A549 (cell line): ENCODE measurements around the gene FANCI. TPM values are rescaled to one million over a fixed set of nuclear protein-coding genes. Genes with fewer than 3 reads are reported as not detected.

Experiments used
- ATAC-seq, 2 experiments: fragments of 200-7000 bp in 1 of 2; fragments of >200 bp in 1 of 2; cut with Nextera tagmentation in 1 of 2; cut with Tn5 transposase in 1 of 2; 3 replicates each; pipeline versions ENCODE4 v1.8.0 to v1.9.1; 2018 to 2020; ENCODE audit warnings: mild to moderate bottlenecking in 1 of 2, moderate library complexity in 1 of 2
- CTCF ChIA-PET: fragments of 300-600 bp; sonication (Branson Sonifier 250); formaldehyde crosslinking; extraction: SDS; loops from one replicate; lab custom pipeline; 2021; ENCODE audit warnings: antibody characterized with exemption, inconsistent platforms; lab: Yijun Ruan, JAX
- POLR2A ChIA-PET: fragments of 350-600 bp; formaldehyde crosslinking; extraction: SDS; loops from one replicate; lab custom pipeline; 2021; ENCODE audit warnings: antibody characterized with exemption, inconsistent platforms; lab: Yijun Ruan, JAX
- DNase-seq, 2 experiments: peaks; one replicate each; pipeline versions ENCODE4 v3.0.0 to v3.0.0-alpha.2; 2011 to 2016; ENCODE audit warnings: low read depth in 1 of 2, low spot score in 1 of 2
- FAIRE-seq: peaks from 2 replicates; lab custom pipeline; 2011; peaks lifted over from hg19 to GRCh38; lab: Jason Lieb, UNC
- H3K27ac ChIP-seq, 2 experiments: fragments of >200 bp; sonication (Bioruptor Twin); formaldehyde crosslinking; 3 replicates each; pipeline ENCODE4 v1.5.1; 2016 to 2017
- H3K4me1 ChIP-seq: fragments of >200 bp; sonication (Bioruptor Twin); formaldehyde crosslinking; 3 replicates; pipeline ENCODE4 v1.6.1; 2016
- H3K4me2 ChIP-seq: fragments of >200 bp; sonication (Bioruptor Twin); formaldehyde crosslinking; 3 replicates; pipeline ENCODE4 v1.6.1; 2016
- H3K4me3 ChIP-seq: fragments of >200 bp; sonication (Bioruptor Twin); formaldehyde crosslinking; 3 replicates; pipeline ENCODE4 v1.5.1; 2016
- H3K9me3 ChIP-seq: fragments of >200 bp; sonication (Bioruptor Twin); formaldehyde crosslinking; 3 replicates; pipeline ENCODE4 v1.6.1; 2016
- CBX2 ChIP-seq: fragments of 200-600 bp; sonication (generic); IDR thresholded peaks from 2 replicates; pipeline ENCODE4 v1.6.1; 2016; ENCODE audit warnings: low read depth, mild to moderate bottlenecking, borderline replicate concordance
- CBX8 ChIP-seq: fragments of 200-600 bp; sonication (generic); IDR thresholded peaks from 2 replicates; pipeline ENCODE4 v1.6.1; 2016
- CHD4 ChIP-seq: fragments of 200-600 bp; sonication (generic); IDR thresholded peaks from 2 replicates; pipeline ENCODE4 v1.6.1; 2016; ENCODE audit warnings: antibody characterized with exemption, mild to moderate bottlenecking, borderline replicate concordance
- EHMT2 ChIP-seq: fragments of 200-600 bp; sonication (generic); IDR thresholded peaks from 2 replicates; pipeline ENCODE4 v1.6.1; 2016; ENCODE audit warnings: antibody characterized with exemption, low read depth, mild to moderate bottlenecking, moderate library complexity
- HDAC2 ChIP-seq: fragments of 200-600 bp; sonication (generic); IDR thresholded peaks from 2 replicates; pipeline ENCODE4 v1.6.1; 2016
- HOXA7 ChIP-seq: fragments of 250-450 bp; sonication (Bioruptor Pico); IDR thresholded peaks from 2 replicates; pipeline ENCODE4 v1.5.0; 2020; ENCODE audit warnings: mild to moderate bottlenecking, moderate library complexity
- HOXB13 ChIP-seq: fragments of 250-450 bp; sonication (Bioruptor Pico); IDR thresholded peaks from 2 replicates; pipeline ENCODE4 v1.5.0; 2020; ENCODE audit warnings: low read depth, mild to moderate bottlenecking, moderate library complexity
- JUN ChIP-seq, 2 experiments: fragments of >200 bp; sonication (Bioruptor Twin); formaldehyde crosslinking; IDR thresholded peaks; 2 replicates in 1 of 2; 3 replicates in 1 of 2; pipeline ENCODE4 v1.6.1; 2016 to 2017
- JUNB ChIP-seq: fragments of >200 bp; sonication (Bioruptor Twin); formaldehyde crosslinking; IDR thresholded peaks from 2 replicates; pipeline ENCODE4 v1.6.1; 2016
- KDM1A ChIP-seq: fragments of 200-600 bp; sonication (generic); IDR thresholded peaks from 2 replicates; pipeline ENCODE4 v1.6.1; 2016; ENCODE audit warnings: low read depth, mild to moderate bottlenecking
- MAX ChIP-seq: IDR thresholded peaks from 2 replicates; pipeline ENCODE4 v1.6.1; 2012
- MYC ChIP-seq: IDR thresholded peaks from 2 replicates; pipeline ENCODE4 v1.6.1; 2012; ENCODE audit warnings: mild to moderate bottlenecking, inconsistent platforms, low read length, improper control_type of control experiment, borderline replicate concordance
- NFE2L2 ChIP-seq: fragments of 150-350 bp; conservative IDR thresholded peaks from 2 replicates; pipeline ENCODE4 v1.6.1; 2014; ENCODE audit warnings: low read length
- POLR2AphosphoS2 ChIP-seq: conservative IDR thresholded peaks from 2 replicates; pipeline ENCODE4 v1.6.1; 2012; ENCODE audit warnings: low read length, improper control_type of control experiment, inconsistent platforms
- REST ChIP-seq: fragments of 200-600 bp; sonication (generic); IDR thresholded peaks from 2 replicates; pipeline ENCODE4 v1.6.1; 2016; ENCODE audit warnings: antibody characterized with exemption, mild to moderate bottlenecking, moderate library complexity
- SMC3 ChIP-seq: fragments of >200 bp; sonication (Bioruptor Twin); formaldehyde crosslinking; IDR thresholded peaks from 3 replicates; pipeline ENCODE4 v1.6.1; 2018; ENCODE audit warnings: inconsistent platforms
- SREBF2 ChIP-seq: fragments of 450-650 bp; IDR thresholded peaks from 2 replicates; pipeline ENCODE4 v1.6.1; 2014; ENCODE audit warnings: mild to moderate bottlenecking, moderate library complexity
- ZC3H11A ChIP-seq: fragments of 450-650 bp; IDR thresholded peaks from 2 replicates; pipeline ENCODE4 v1.6.1; 2014; ENCODE audit warnings: antibody characterized with exemption, mild to moderate bottlenecking
- ZFP36 ChIP-seq: fragments of 450-650 bp; IDR thresholded peaks from 2 replicates; pipeline ENCODE4 v1.6.1; 2014; ENCODE audit warnings: borderline replicate concordance; ENCODE audit not compliant: partially characterized antibody
- ZNF302 ChIP-seq: fragments of 250-450 bp; sonication (Bioruptor Pico); IDR thresholded peaks from 2 replicates; pipeline ENCODE4 v1.9.0; 2021; ENCODE audit warnings: inconsistent platforms, mild to moderate bottlenecking, moderate library complexity
- ZSCAN20 ChIP-seq: fragments of 250-450 bp; sonication (Bioruptor Pico); IDR thresholded peaks from 2 replicates; pipeline ENCODE4 v1.8.0; 2022; ENCODE audit warnings: mild to moderate bottlenecking, moderate library complexity
- WGBS: methylation state at CpG from one replicate; pipeline ENCODE4 v1.1.6; 2017; ENCODE audit errors: missing lambda C conversion rate; 5-methylcytosine and 5-hydroxymethylcytosine counted together
- polyA plus RNA-seq, 4 experiments: library from polyadenylated mRNA; depleted of rRNA in 3 of 4; stranded (reverse); fragments of >200 nt; fragmentation: RNase III in 1 of 4; extraction: RNeasy Plus Mini Kit Qiagen cat#74134 plus additional on column Dnase treatment in 1 of 4; gene quantifications; 2 replicates in 3 of 4; 3 replicates in 1 of 4; pipeline ENCODE4 v1.2.3, GENCODE V29; 2011 to 2017
- TF ChIP-seq, protein P1 (sequence below): fragments of >200 bp; sonication (Bioruptor Twin); formaldehyde crosslinking; IDR thresholded peaks from 3 replicates; pipeline ENCODE4 v1.5.1; 2016
- TF ChIP-seq, protein P2 (sequence below): IDR thresholded peaks from 2 replicates; pipeline ENCODE4 v1.6.1; 2012

FANCI gene
- polyA plus RNA-seq, 2 of the 4 experiments (the other 2 are of a cell fraction) = 101 to 123 TPM

DNA sequence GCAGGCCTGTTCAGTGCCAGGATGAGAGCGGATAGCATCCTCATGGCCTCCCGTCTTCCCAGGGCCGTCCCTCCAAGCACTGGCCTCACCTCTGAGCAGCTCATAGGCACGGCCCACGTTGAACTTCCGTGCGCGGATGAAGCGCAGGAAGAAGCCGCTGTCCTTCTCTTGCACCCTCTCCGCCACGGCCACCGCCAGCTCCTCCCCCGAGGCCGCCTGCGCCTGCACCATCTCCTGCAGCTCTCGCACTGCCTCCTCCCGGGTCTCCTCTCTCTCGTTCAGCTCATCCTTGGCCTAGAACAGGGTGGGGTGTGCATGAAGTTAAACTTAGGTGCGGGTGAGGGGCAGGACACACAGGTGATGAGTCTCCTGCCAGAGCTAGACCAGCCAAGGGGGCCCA is 26.7 kb upstream of the FANCI start:
- TF ChIP-seq EHMT2 (no peak), SREBF2 (no peak), JUNB (no peak), ZNF302 (CRISPR knock-in tag) (no peak), CBX8 (no peak), NFE2L2 (no peak), JUN (IDR thresholded peaks at IDR 0.05) (no peak), CBX2 (no peak), MYC (no peak), HOXB13 (no peak), SMC3 (no peak)
- TF ChIP-seq, protein P1, sequence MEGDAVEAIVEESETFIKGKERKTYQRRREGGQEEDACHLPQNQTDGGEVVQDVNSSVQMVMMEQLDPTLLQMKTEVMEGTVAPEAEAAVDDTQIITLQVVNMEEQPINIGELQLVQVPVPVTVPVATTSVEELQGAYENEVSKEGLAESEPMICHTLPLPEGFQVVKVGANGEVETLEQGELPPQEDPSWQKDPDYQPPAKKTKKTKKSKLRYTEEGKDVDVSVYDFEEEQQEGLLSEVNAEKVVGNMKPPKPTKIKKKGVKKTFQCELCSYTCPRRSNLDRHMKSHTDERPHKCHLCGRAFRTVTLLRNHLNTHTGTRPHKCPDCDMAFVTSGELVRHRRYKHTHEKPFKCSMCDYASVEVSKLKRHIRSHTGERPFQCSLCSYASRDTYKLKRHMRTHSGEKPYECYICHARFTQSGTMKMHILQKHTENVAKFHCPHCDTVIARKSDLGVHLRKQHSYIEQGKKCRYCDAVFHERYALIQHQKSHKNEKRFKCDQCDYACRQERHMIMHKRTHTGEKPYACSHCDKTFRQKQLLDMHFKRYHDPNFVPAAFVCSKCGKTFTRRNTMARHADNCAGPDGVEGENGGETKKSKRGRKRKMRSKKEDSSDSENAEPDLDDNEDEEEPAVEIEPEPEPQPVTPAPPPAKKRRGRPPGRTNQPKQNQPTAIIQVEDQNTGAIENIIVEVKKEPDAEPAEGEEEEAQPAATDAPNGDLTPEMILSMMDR = no peak
- ATAC-seq (no peak), FAIRE-seq (no peak), DNase-seq (no peak)
- ChIA-PET POLR2A (no interaction called here), CTCF (interaction anchor here (0.7 to 5.1 kb wide), 12 partner anchors 8 to 159 kb away, joined by 3 to 76 read pairs (median 4); partner anchors contain the start of gene FANCI)
- Histone ChIP-seq H3K4me3 (no peak overlapping the region), H3K4me1 (no peaks in the 10 kb centered on the region), H3K4me2 (no peak overlapping the region), H3K9me3 (no peaks in the 10 kb centered on the region), H3K27ac (no peak overlapping the region)
- 70% methylated on average over 20 of the region's 20 CpGs for WGBS

- no peak overlapping the region for H3K4me2 ChIP-seq
- no peak for DNase-seq
- H3K9me3 ChIP-seq = no peaks in the 10 kb centered on the region
- H3K4me1 ChIP-seq = no peaks in the 10 kb centered on the region
- ATAC-seq = peak in 1 of 2 experiments; percentile 11; a peak in 1 of 6 replicates
- no peak for TF ChIP-seq MYC
- no peak for TF ChIP-seq ZSCAN20 (CRISPR knock-in tag)
- no peak for TF ChIP-seq CHD4
- TF ChIP-seq HDAC2 = no peak
- TF ChIP-seq REST = no peak
- TF ChIP-seq HOXA7 = no peak
- no peak for TF ChIP-seq NFE2L2
- no peak for TF ChIP-seq MAX
- no peak for TF ChIP-seq ZFP36
- no peak for TF ChIP-seq ZC3H11A
- no peak for TF ChIP-seq POLR2AphosphoS2
- TF ChIP-seq CBX8 = no peak
- no peak for TF ChIP-seq KDM1A
- no peak for TF ChIP-seq ZNF302 (CRISPR knock-in tag)
- TF ChIP-seq, protein P2, sequence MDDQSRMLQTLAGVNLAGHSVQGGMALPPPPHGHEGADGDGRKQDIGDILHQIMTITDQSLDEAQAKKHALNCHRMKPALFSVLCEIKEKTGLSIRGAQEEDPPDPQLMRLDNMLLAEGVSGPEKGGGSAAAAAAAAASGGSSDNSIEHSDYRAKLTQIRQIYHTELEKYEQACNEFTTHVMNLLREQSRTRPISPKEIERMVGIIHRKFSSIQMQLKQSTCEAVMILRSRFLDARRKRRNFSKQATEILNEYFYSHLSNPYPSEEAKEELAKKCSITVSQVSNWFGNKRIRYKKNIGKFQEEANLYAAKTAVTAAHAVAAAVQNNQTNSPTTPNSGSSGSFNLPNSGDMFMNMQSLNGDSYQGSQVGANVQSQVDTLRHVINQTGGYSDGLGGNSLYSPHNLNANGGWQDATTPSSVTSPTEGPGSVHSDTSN = no peak
- ChIA-PET CTCF (interaction anchor here (0.8 to 5.1 kb wide), 9 partner anchors 7 to 160 kb away, joined by 3 to 76 read pairs (median 5); partner anchors contain the start of gene FANCI), POLR2A (no interaction called here)
- H3K4me3 ChIP-seq = no peak overlapping the region
- 46% methylated on average over 6 of the region's 6 CpGs for WGBS
- no peak overlapping the region for H3K27ac ChIP-seq
- FAIRE-seq = no peak
Measured at GRCh38 chr15:89217686-89218376, 25.9 kb upstream of the FANCI start.
